HG03175 (cell line): ENCODE data around the gene GPR146.

Experiments
- ATAC-seq: cut with Tn5 transposase; IDR thresholded peaks from one replicate; pipeline ENCODE4 v1.9.1; 2021; ENCODE audit warnings: mild to moderate bottlenecking, moderate library complexity; ENCODE audit not compliant: unreplicated experiment

GPR146 gene

GRCh38 chr7:1090686-1091643 lies 46.6 kb downstream of the GPR146 start:
- ATAC-seq, result no peak

- no peak for ATAC-seq
Measured at GRCh38 chr7:1091644-1092027, 47.3 kb downstream of the GPR146 start.

GRCh38 chr7:1092161-1092632 lies 47.9 kb downstream of the GPR146 start:
- ATAC-seq, result no peak

- no peak for ATAC-seq
Measured at GRCh38 chr7:1092806-1093501, 48.6 kb downstream of the GPR146 start.

GRCh38 chr7:1093502-1093843 lies 49.1 kb downstream of the GPR146 start:
- ATAC-seq, result no peak

- ATAC-seq, result no peak
Measured at GRCh38 chr7:1093916-1094508, 49.7 kb downstream of the GPR146 start.

GRCh38 chr7:1094870-1095269 lies 50.5 kb downstream of the GPR146 start:
- ATAC-seq, result no peak

DNA sequence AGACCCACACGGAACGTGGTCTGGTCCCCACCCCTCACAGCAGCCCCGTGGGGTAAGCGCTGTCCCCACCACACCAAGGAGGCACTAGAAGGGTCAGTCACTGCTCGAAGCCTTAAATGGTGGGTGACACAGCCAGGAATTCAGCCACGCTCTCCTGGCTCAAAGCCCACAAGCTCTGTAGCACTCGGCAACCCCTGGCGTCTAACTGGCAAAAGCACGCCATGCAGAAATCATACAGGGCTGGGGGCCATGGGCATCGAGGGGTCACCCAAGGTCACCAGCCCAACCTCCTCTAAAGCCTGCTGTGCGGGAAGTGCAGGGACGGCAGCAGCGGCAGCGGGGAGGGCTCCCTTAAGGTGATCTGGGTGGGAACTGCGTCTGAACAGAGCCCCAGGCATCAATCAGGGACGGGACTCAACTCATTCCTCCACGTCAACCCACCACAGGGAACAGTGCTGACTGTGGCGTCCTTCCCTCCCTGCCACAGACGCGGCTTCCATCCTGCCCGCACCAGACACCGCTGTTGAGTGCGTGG lies 51.3 kb downstream of the GPR146 start:
- ATAC-seq, result no peak

DNA sequence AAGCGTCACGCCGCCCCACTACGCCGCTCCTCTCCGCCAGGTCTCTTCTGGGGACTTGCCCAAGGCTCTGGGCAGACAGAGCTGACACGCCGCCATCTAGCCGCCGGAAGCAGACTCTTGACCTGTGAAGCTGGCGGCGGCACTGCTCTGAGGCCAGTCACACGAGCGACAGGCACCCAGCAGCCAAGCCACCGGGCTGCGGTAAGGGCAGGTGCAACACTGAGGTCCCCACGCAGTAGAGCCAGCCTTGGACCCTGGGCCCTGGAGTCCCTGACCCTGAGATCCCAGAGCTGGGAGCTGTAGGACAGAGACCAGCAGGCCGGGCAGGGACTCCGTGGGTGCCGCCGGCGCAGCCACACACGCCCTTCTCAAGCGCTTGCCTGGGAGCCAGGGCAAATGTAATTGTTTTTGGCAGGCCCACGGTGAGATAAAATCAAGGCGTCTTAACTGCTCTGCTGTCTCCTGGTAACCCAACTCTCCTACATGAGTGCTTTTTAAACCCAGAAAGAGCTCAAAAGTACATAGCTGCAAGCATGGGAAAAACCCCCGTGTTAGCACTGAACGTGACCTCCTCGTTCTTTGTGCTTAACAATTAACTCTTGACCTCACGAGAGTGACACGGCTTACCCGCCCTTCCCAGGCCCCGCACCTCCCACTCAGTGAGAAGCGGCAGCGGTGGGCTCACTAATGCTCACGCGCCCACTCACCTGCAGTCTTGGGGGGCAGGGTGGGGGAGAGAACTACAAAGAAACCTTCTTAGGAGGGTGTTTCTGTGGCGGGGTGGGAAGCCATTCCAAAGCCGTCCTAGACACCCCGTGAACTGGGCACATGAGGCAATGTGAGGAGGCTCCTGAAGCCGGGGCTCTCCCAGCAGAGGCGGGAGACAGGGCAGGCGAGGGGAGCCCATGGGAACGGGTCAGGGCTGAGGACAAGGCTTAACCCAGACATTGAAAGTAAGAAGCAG lies 52.1 kb downstream of the GPR146 start:
- no peak for ATAC-seq

GRCh38 chr7:1097120-1097504 lies 52.8 kb downstream of the GPR146 start:
- ATAC-seq, result no peak

DNA sequence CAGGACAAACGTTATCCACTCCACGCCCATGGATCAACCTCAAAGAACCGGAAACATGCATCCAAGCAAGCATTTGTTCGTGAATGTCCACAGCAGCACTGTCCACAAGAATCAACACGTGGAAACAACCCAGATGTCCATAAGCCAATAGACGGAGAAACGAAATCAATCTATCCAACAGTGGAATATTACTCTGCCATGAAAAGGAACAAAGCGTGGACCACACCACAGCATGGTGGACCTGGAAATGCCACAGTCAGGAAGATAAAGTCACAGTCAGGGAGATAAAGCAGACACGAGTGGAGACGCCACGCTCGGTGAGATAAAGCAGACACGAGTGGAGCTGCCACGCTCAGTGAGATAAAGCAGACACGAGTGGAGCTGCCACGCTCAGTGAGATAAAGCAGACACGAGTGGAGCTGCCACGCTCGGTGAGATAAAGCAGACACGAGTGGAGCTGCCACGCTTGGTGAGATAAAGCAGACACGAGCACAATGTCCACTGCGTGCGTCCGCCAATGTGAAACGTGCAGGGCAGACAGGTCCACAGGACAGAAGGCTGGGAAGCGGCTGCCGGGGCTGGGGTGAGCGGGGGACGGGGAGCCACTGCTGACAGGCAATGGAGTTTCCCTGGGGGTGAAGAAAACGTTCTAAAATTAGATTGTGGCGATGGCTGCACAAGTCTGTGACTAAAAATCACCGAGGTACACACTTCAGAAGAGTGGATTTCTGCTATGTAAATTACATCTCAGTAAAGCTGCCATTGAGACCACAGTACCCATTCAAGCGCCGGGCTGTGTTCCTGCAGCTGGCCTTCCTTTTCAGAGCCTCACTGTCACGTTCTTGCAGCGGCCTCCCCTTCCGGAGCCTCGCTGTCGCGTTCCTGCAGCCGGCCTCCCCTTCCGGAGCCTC lies 54.2 kb downstream of the GPR146 start:
- no peak for ATAC-seq

DNA sequence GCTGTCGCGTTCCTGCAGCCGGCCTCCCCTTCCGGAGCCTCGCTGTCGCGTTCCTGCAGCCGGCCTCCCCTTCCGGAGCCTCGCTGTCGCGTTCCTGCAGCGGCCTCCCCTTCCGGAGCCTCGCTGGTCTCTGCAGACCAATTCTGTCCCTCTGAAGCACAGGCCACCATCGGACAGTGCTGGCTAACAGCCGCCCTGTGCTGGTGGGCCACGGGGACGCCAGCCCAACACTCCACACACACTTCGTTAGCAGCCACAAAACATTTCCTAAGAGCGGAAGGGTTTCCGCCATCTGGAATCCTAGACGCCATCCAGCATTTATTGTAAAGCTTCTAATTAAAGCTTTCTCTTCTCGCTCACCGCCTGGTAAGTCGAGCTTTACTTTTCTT lies 54.8 kb downstream of the GPR146 start:
- ATAC-seq, result no peak

DNA sequence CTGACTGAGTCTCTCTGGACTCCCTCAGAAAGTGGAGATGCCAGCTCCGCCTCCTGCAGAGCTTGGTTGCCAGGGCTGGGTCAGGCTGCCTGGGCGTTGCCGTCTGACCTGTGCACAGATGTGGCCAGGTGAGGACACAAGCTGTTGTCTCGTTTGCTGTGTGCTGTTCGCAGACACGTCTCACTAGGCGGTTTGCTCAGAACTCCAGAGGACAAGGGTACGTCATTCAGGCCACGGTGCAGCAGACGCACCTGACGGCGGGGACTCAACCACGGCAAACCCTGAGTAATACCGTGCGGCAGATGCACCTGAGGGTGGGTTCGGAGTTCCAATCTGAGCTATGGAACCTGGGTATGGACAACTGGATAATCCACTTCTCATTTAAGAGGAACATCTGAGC lies 55.3 kb downstream of the GPR146 start:
- ATAC-seq, result no peak

DNA sequence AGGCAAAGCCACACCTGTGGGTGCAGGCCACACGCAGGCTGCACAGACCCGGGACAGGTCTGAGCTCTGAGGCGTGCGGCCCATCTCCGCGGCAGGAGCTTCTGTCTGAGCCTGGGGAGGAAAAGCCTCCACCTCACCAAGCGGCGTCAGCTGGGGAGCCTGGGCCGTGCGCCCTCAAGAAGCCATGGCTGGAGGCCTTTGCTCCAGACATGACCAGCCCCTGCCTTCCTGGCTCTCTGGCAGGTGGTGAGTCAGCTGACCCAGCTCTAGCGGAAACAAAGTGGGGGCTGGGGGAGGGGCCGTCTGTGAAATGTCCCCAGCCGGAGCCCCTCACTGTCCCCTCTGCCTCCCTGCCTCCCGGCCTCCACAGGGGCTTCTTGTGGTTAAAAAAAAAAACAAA lies 56.0 kb downstream of the GPR146 start:
- no peak for ATAC-seq

- ATAC-seq, result no peak
Measured at GRCh38 chr7:1100834-1101562, 56.7 kb downstream of the GPR146 start.

GRCh38 chr7:1101563-1102431 lies 57.5 kb downstream of the GPR146 start:
- ATAC-seq, result no peak

- peak; percentile 33 for ATAC-seq
Measured at GRCh38 chr7:1103009-1103788, 58.9 kb downstream of the GPR146 start.
